Omental fat pad (tissue), 4 donors: Measurements from ENCODE around the gene TAOK2. TPM values are rescaled to one million over a fixed set of nuclear protein-coding genes. Genes with fewer than 3 reads are reported as not detected.

Experiments
- ATAC-seq: fragments of 150-250 bp; one replicate; pipeline ENCODE4 v1.9.1; 2016; ENCODE audit warnings: mild to moderate bottlenecking, moderate library complexity; ENCODE audit not compliant: low FRiP score
- DNase-seq: peaks from one replicate; pipeline ENCODE4 v3.0.0-alpha.2; 2019; ENCODE audit warnings: low spot score
- total RNA-seq, 4 donors: library from RNA; depleted of rRNA; stranded (reverse); fragments of >200 nt; gene quantifications; one replicate each; pipeline ENCODE4 v1.1.0, GENCODE V29; 2016
- TF ChIP-seq, protein P1 (sequence below), 3 donors: fragments of 450-650 bp; IDR thresholded peaks; one replicate each; pipeline ENCODE4 v1.5.1; 2016 to 2017; ENCODE audit warnings: antibody characterized with exemption in 3 of 3, mild to moderate bottlenecking in 3 of 3, moderate library complexity in 2 of 3

The TAOK2 gene
- total RNA-seq, 4 donors from 2014 or later, result 25.1 to 90.0 (median 43.2) TPM

DNA sequence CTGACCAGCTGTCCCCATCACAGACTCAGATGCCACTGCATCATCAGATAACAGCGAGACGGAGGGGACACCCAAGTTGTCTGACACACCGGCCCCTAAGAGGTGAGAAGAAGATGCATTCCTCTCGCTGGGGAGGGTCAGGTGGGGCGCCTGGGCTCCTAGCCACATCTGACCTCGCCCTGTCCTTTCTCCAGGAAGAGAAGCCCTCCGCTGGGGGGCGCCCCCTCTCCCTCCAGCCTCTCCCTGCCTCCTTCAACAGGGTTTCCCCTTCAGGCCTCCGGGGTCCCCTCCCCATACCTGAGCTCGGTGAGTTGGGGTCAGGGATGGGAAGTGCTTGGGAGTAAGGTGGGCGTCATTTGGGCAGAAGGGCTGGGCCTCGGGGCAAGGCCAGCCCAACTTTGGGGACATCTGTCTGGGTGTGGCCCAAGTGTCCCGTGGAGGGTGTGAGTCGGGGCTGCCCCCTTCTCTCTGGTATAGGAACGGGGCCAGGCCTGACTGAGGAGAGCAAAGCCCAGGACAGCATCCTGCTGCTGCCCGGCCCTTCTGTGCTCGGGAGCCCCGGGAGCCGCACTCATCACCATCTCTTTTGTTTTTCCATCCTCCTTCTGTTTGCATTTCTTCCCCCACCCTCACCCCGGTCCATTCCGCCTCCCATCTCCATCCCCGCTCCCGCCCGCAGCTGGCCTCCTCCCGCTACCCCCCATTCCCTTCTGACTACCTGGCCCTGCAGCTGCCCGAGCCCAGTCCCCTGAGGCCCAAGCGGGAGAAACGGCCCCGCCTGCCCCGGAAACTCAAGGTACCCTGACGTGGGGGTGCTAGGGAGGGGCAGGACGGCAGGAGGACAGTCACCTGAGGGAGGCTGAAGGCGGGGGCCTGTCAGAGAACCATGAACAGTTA, 27.3 kb downstream of the TAOK2 start:
- ATAC-seq (no peak), DNase-seq (no peak)
- TF ChIP-seq, protein P1, sequence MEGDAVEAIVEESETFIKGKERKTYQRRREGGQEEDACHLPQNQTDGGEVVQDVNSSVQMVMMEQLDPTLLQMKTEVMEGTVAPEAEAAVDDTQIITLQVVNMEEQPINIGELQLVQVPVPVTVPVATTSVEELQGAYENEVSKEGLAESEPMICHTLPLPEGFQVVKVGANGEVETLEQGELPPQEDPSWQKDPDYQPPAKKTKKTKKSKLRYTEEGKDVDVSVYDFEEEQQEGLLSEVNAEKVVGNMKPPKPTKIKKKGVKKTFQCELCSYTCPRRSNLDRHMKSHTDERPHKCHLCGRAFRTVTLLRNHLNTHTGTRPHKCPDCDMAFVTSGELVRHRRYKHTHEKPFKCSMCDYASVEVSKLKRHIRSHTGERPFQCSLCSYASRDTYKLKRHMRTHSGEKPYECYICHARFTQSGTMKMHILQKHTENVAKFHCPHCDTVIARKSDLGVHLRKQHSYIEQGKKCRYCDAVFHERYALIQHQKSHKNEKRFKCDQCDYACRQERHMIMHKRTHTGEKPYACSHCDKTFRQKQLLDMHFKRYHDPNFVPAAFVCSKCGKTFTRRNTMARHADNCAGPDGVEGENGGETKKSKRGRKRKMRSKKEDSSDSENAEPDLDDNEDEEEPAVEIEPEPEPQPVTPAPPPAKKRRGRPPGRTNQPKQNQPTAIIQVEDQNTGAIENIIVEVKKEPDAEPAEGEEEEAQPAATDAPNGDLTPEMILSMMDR (IDR thresholded peaks at IDR 0.05), result no peak

DNA sequence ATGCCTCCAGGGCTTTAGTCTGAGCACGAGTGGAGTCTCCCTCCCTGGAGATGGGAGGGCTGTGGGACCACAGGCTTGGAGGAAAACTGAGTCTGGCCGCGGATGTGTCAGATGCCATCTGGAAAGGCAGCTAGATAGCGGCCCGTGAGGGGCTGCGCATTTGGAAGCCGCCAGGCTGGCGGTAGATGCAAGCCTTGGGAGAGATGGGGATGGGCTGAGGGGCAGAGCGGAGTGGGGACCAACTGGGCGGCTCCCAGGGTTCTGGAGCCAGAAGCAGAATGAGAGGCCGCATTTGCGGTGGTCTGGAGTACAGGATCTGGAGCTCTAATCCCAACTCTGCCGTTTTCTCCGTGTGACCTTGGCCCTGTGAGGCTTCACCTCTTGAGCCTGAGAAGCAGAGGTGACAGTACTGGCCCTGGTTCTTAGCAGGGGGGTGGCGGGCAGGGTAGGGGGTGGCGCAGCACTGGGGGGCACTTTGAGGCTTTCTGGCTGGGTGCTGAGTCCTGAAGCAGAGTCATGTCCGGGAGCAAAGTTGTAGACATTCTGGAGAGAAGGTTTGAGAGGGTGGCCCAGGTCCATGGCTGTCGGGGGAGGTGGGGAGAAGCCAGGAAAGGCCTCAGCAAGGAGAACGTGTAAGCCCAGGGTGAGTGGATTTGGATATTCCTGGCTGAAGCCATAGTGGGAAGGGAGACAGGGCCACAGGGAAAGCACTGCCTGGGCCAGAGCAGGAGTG, 29.1 kb downstream of the TAOK2 start:
- no peak for DNase-seq
- TF ChIP-seq, protein P1 (IDR thresholded peaks at IDR 0.05), result no peak
- ATAC-seq, result no peak

DNA sequence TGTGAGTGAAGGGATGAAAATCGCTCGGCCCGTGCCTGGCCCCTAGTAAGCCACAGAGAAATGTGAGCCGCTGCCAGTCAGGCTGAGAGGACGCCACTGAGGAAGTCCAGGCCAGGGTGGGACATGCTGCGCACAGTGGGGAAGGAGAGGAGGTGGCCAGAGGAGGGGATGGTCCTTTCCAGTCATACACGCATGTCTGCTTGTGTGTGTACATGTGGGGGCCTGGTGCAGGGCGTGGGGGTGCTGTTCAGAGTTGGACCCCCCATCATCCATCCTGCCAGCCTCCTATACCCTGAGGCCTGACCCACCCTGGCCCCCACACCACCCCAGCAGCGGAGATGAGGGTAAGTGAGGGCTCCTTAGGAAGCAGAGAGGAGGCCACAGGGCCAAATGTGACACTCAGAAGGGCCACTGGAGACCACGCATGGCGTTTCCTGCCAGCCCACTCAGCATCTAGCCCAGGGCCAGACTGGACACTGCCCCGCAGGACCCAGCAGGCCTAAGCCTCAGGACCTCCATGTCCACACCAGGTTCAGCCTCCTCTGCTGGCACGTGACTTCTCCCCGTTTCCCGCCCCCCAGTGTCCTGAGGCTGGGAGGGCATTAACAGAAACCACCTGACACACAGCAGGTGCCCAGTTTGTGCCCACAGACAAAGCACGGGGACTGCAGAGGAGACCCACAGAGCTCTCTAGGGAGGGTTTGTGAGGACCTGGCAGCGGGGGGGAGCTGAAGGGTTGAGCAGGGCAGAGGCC, 30.2 kb downstream of the TAOK2 start:
- DNase-seq, result no peak
- TF ChIP-seq, protein P1 (IDR thresholded peaks at IDR 0.05), result no peak
- ATAC-seq, result no peak

DNA sequence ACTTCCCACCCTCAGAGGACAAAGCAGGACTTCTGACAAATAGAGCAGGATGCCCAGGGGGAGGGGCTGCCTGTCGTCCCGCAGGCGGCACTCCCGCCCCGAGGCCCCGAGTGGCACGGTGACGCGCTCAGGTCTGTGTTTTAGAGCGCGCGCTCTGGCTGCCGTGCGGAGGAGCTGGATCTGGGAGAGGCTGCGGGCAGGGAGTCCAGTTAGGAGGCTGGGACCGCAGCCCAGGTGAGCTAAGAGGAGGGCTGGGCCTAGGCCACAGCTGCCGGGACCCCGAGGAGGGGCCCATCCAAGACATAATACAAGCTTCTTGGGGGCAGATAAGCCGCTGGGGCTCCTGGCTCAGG, 30.7 kb downstream of the TAOK2 start:
- DNase-seq (no peak), ATAC-seq (no peak)
- TF ChIP-seq, protein P1 (IDR thresholded peaks at IDR 0.05), result no peak

DNA sequence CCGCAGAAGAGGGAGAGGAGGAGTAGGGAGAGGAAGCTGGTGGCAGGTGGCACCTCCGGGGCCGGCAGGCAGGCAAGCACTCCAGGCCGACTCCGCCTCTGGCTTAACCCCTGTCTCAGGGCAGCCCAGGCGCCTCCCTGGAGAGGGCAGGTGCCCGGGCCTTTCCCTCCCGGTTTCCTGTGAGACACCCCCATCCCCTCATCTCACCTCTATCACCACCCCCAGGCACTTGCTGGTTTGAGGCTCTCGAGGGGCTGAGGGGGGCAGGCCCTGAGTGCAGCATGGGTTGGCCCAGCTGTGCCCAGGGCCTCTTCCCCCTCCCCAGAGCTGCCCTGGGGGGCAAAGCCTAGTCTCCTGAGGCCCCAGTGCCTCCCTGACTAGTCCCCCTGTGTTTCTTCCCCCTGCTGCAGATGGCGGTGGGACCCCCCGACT, 31.2 kb downstream of the TAOK2 start:
- no peak for DNase-seq
- ATAC-seq, result no peak
- TF ChIP-seq, protein P1 (IDR thresholded peaks at IDR 0.05), result no peak

DNA sequence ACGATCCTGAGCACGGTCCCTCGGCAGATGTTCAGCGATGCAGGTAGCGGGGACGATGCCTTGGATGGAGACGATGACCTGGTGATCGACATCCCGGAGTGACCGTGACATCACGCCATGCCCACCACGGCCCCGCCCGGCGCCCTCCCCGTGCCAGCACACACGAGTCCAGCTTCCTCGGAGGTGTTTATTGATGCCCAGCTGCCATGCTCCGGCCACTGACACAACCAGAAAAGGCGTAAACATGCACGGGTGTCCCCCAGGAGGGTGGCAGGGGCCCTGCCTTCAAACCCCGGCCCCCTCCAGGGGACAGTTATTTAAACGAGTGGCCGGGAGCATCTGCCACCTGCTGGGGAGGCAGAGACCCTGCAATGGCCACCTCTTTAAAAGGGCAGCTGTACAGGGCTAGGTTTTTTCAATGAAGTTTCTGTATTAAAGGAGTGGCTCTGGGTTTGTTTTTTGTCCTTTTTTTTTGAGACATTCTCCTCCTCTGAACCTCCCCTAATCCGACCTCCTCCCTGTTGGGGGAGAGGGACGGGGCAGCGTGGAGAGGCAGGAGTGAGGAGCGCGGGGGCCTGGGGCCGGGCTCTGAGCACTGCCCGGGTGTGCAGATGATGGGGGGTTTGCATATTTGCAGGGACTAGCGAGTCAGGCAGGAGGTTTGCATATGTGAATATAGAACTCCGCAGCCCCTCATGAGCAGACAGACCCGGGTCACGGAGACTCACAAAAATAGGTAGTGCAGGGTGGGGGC, 31.9 kb downstream of the TAOK2 start:
- DNase-seq (no peak), ATAC-seq (no peak)
- TF ChIP-seq, protein P1 (IDR thresholded peaks at IDR 0.05), result peak in 1 of 3 donors; percentile 34
